Measurements from ENCODE around the gene ZNF316. TPM values are rescaled to one million over a fixed set of nuclear protein-coding genes. Genes with fewer than 3 reads are reported as not detected.

ZNF316 gene
- total and polyA plus RNA-seq, 8 donors: 12.4 to 52.6 (median 17.0) TPM

DNA sequence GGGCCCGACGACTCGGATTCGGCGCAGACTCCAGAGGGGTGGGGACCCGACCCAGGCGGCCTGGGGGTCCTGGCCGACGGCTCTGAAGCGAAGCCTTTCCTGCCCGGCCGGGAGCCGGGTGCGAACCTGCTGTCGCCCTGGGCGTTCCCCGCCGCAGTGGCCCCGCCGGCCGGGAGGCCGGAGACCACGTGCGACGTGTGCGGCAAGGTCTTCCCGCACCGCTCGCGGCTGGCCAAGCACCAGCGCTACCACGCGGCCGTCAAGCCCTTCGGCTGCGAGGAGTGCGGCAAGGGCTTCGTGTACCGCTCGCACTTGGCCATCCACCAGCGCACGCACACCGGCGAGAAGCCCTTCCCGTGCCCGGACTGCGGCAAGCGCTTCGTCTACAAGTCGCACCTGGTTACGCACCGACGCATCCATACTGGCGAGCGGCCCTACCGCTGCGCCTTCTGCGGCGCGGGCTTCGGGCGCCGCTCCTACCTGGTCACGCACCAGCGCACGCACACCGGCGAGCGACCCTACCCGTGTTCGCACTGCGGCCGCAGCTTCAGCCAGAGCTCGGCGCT is 15.4 kb downstream of the ZNF316 start:
- FAIRE-seq (no peak), ATAC-seq (no peak), DNase-seq (peak in 2 of 6 donors; percentile 50 to 67)
- no peak for TF ChIP-seq CTCF (IDR thresholded peaks at IDR 0.05)
- no peak overlapping the region for H3K4me3 ChIP-seq
- peaks cover 4 to 28% (median 10%) of the 10 kb centered on the region in 3 donors for H3K36me3 ChIP-seq
- H3K4me1 ChIP-seq: no peaks in the 10 kb centered on the region
- intact Hi-C loops (cut with DNase I): no loop called here
- no peaks in the 10 kb centered on the region for H3K27me3 ChIP-seq
- 97 to 99% methylated on average over 74 to 75 of the region's 75 CpGs for WGBS, 2 donors
- H3K27ac ChIP-seq: no peak overlapping the region
- H3K9me3 ChIP-seq: no peaks in the 10 kb centered on the region

DNA sequence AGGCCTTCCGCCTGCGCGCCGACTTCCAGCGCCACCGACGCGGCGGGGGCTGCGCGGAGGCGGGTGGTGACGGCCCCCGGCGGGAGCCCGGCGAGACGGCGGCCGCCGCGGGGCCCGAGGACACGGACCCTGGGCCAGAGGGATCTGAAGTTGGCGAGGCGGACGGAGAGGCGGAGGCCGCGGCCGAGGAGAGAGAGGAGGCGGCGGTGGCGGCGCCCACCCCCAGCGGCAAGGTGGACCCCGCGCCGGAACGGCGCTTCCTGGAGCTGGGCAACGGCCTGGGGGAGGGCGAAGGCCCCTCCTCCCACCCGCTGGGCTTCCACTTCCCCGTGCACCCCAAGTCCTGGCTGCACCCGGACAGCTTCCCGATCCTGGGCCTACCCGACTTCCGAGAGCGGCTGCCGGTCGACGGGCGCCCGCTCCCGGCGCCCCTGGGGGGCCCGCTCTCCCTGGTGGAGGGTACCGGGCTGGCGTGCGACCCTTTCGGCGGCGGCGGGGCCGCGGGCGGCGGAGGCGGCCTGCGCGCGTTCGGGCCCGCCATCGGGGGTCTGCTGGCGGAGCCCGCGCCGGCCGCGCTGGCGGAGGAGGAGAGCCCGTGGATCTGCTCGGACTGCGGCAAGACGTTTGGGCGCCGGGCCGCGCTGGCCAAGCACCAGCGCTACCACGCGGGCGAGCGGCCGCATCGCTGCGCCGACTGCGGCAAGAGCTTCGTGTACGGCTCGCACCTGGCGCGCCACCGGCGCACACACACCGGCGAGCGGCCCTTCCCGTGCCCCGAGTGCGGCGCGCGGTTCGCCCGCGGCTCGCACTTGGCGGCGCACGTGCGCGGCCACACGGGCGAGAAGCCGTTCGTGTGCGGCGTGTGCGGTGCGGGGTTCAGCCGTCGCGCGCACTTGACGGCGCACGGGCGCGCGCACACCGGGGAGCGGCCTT is 16.2 kb downstream of the ZNF316 start:
- FAIRE-seq (no peak), DNase-seq (peak in 1 of 6 donors; percentile 53), ATAC-seq (no peak)
- H3K9me3 ChIP-seq: no peaks in the 10 kb centered on the region
- intact Hi-C loops (cut with DNase I): no loop called here
- WGBS, 2 donors: 96 to 97% methylated on average over 113 to 146 of the region's 146 CpGs
- TF ChIP-seq CTCF (IDR thresholded peaks at IDR 0.05): no peak
- no peaks in the 10 kb centered on the region for H3K27me3 ChIP-seq
- H3K27ac ChIP-seq: no peak overlapping the region
- H3K4me1 ChIP-seq: no peaks in the 10 kb centered on the region
- no peak overlapping the region for H3K4me3 ChIP-seq
- H3K36me3 ChIP-seq: peaks cover 4 to 28% (median 10%) of the 10 kb centered on the region in 3 donors

DNA sequence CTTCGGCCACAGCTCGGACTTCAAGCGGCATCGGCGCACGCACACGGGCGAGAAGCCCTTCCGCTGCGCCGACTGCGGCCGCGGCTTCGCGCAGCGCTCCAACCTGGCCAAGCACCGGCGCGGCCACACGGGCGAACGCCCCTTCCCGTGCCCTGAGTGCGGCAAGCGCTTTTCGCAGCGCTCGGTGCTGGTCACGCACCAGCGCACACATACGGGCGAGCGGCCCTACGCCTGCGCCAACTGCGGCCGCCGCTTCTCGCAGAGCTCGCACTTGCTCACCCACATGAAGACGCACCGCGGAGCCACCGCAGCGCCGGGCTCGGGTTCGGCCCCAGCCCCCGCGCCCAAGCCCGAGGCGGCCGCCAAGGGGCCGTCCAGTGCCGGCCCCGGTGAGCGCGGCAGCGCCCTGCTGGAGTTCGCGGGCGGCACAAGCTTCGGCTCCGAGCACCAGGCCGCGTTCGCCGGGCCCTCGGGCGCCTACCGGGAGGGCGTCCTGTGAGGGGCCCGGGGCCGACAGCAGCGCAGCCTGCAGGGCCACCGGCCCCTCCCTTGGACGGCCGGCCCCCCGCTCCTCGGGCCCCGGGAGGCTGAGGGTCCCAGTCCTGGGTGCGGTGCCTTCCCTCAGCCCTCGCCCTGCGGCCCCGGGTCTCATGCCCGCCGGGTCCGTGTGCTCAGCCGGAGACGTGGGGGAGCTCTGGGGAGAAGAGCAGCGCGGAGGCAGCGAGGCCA is 17.2 kb downstream of the ZNF316 start:
- DNase-seq: peak in 1 of 6 donors; percentile 49
- Histone ChIP-seq H3K27ac (no peak overlapping the region), H3K27me3 (no peaks in the 10 kb centered on the region), H3K4me3 (no peak overlapping the region), H3K36me3 (peaks cover 4 to 28% (median 10%) of the 10 kb centered on the region in 3 donors), H3K4me1 (no peaks in the 10 kb centered on the region), H3K9me3 (no peaks in the 10 kb centered on the region)
- intact Hi-C loops (cut with DNase I): no loop called here
- no peak for TF ChIP-seq CTCF (IDR thresholded peaks at IDR 0.05)
- FAIRE-seq: no peak
- WGBS, 2 donors: 95 to 96% methylated on average over 76 to 94 of the region's 94 CpGs
- no peak for ATAC-seq

DNA sequence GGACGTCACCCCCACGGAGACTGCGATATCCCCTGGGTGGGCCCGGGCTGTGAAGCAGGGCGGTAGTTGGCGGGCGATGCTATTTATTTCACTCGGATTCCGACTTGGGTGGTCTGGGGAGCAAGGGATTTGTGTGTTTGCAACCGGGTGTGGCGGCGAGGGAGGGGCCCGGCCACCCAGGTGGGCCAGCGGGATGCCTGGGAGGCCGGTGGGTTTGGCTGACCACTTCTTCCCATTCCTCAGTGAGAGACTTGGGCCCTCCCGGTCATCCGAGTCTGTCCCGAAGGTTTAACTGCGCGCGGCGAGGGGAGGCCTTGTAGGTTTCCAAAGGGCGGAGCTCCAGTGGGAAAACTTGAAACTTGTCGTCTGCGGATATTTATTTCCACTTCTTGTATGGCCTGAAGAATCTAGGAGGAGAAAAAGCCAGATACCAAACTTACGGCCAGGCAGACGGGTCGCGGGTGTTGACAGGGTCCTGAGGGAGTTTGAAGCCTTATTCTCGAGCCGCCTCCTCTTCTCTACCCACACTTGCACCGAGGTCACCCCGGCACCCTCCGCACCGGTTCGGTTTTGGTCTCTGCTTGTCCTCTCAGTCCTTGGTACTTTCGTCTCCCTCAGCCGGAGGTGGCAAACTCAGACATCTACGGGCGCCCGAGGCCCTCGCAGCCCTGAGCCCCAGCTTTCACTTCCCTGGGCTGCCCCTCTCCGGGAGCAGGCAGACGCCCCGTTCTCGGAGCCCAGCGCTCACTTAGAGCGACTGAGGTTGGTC is 17.9 kb downstream of the ZNF316 start:
- DNase-seq (peak in 1 of 6 donors; percentile 46), FAIRE-seq (no peak), ATAC-seq (no peak)
- Histone ChIP-seq H3K36me3 (peaks cover 4 to 28% (median 10%) of the 10 kb centered on the region in 3 donors), H3K9me3 (no peaks in the 10 kb centered on the region), H3K4me1 (no peaks in the 10 kb centered on the region), H3K27ac (no peak overlapping the region), H3K27me3 (no peaks in the 10 kb centered on the region), H3K4me3 (no peak overlapping the region)
- WGBS, 2 donors: 95 to 97% methylated on average over 48 of the region's 48 CpGs
- intact Hi-C loops (cut with DNase I): no loop called here
- no peak for TF ChIP-seq CTCF (IDR thresholded peaks at IDR 0.05)

Data from pancreas (tissue), 10 donors.